ENCODE results near the gene UTP15. TPM values are rescaled to one million over a fixed set of nuclear protein-coding genes. Genes with fewer than 3 reads are reported as not detected.

UTP15 gene
- total RNA-seq, 1 experiment from 2014 or later: 20.0 TPM

- in situ Hi-C loops (cut with HindIII; ENCODE audit: low sequenced_read_pairs): no loop called here
- no peak for DNase-seq (ENCODE audit: low spot score)
Observed at GRCh38 chr5:73615947-73616346, 50.4 kb downstream of the UTP15 start.

DNA sequence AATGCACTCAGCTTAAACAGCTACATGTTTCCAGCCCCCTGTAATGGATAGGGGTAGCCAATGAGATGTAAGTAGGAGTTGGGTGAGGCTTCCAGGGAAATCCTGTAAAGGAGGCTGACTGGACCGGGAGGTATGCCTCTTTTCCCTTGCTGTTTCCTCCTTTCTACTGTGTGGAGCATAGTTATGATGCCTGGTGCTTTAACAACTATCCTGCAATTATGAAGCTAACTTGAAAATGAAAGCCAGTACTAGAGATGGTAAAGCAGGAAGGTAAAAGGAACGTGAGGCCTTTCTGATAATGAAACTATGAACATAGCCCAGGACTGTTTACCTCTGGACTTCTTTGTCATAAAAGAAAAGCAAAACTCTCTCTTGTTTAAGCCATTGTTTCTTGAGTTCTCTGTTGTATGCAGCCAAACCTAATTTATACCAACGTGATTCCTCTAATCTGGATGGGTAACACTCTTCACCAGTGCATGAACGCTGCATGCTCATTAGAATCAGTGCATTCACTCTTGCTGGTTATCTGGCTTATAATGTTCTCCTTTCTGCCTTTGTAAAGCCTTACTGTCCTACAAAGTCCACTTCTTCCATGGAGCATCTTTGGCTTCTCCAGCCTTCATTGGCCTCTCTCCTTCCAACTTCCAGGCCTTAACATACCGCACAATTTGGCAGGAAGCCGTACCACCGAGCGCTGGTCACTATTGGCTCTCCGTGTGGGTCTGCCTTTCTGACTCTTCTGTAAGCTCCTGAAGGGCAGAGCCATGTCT lies 52.2 kb downstream of the UTP15 start:
- in situ Hi-C loops (cut with HindIII; ENCODE audit: low sequenced_read_pairs): no loop called here
- DNase-seq (ENCODE audit: low spot score): no peak

GRCh38 chr5:73619606-73620333 lies 54.2 kb downstream of the UTP15 start:
- DNase-seq (ENCODE audit: low spot score): no peak
- in situ Hi-C loops (cut with HindIII; ENCODE audit: low sequenced_read_pairs): no loop called here

DNA sequence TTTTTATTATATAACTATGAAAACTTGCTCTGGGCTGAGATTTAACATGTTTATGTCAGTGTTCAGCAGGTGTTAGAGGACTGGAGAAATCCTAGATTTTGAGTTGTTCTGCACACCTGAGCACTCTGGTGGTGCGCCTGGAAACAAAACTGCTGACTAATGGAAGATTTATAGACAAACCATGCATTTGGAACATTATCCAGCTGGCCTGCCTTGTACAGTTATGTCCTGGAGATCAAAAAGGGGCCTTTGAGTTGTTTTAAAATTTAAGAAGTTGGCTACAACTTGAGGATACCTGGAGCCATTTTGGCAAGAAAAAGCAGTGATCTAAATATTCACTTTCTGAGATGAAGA lies 54.8 kb downstream of the UTP15 start:
- in situ Hi-C loops (cut with HindIII; ENCODE audit: low sequenced_read_pairs): no loop called here
- no peak for DNase-seq (ENCODE audit: low spot score)

DNA sequence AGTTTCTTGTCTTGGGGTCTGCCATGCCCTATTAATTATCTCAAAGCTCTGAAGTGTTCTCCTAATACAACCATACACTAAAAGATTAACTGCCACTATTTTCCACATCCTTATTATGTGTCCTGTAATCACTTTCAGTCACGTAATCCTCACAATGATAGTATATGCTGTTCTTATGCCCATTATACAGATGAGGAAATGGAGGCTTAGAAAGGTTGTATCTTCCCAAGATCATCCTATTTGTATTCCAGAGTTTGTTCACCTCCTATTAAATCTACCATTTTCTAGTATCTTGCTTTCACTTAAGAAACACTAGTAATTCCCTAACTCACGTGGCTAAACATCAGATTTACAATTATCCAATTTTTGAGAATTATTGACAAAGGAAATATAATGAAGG lies 57.5 kb downstream of the UTP15 start:
- no peak for DNase-seq (ENCODE audit: low spot score)
- in situ Hi-C loops (cut with HindIII; ENCODE audit: low sequenced_read_pairs): no loop called here

- DNase-seq (ENCODE audit: low spot score): no peak
- in situ Hi-C loops (cut with HindIII; ENCODE audit: low sequenced_read_pairs): no loop called here
Observed at GRCh38 chr5:73623901-73624404, 58.4 kb downstream of the UTP15 start.

- in situ Hi-C loops (cut with HindIII; ENCODE audit: low sequenced_read_pairs): no loop called here
- no peak for DNase-seq (ENCODE audit: low spot score)
Observed at GRCh38 chr5:73624888-73625287, 59.3 kb downstream of the UTP15 start.

GRCh38 chr5:73625372-73625943 lies 59.9 kb downstream of the UTP15 start:
- in situ Hi-C loops (cut with HindIII; ENCODE audit: low sequenced_read_pairs): no loop called here
- peak; percentile 5 for DNase-seq (ENCODE audit: low spot score)

- DNase-seq (ENCODE audit: low spot score): peak; percentile 8
- in situ Hi-C loops (cut with HindIII; ENCODE audit: low sequenced_read_pairs): no loop called here
Observed at GRCh38 chr5:73625944-73626811, 60.6 kb downstream of the UTP15 start, which contains the start of gene ARHGEF28. ARHGEF28 (plus strand) TSS chr5:73626196; CDS start chr5:73684852, 58,656 bp downstream.

DNA sequence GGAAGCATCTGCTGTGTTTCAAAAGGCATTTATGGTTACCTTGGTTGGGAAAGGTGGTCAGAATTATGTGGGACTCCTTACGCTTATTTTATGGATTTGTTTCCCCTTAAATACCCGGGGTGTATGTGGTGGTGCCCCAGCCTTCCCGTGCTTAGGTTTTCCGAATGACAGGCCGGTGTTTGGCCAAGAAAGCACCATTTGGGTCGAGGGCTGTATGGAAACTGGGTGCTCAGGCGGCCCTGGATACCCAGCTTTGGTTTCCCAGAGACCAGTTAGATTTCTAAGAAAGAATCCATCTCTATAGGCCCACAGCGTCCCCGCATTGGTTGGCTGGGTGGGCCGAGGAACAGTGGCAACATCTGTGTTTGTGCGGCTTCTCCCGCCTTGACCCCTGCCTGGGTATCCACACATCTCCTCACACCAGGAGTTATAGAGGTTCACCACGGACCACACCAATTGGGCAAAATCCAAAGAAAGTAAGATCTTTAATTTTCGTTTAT lies 61.3 kb downstream of the UTP15 start:
- DNase-seq (ENCODE audit: low spot score): no peak
- in situ Hi-C loops (cut with HindIII; ENCODE audit: low sequenced_read_pairs): no loop called here

GRCh38 chr5:73629456-73629855 lies 63.9 kb downstream of the UTP15 start:
- in situ Hi-C loops (cut with HindIII; ENCODE audit: low sequenced_read_pairs): no loop called here
- DNase-seq (ENCODE audit: low spot score): no peak

GRCh38 chr5:73630765-73631164 lies 65.2 kb downstream of the UTP15 start:
- DNase-seq (ENCODE audit: low spot score): no peak
- in situ Hi-C loops (cut with HindIII; ENCODE audit: low sequenced_read_pairs): no loop called here

GRCh38 chr5:73631500-73631899 lies 66.0 kb downstream of the UTP15 start:
- in situ Hi-C loops (cut with HindIII; ENCODE audit: low sequenced_read_pairs): no loop called here
- no peak for DNase-seq (ENCODE audit: low spot score)

Other genes with a start within 250 kb of the UTP15 start
- 11.3 and 11.8 TPM in 2 replicates for gene FOXD1, start 117.0 kb upstream of the UTP15 start, total RNA-seq (2014; rRNA removed; shearing (Covaris generic))
- gene BTF3, start 67.3 kb upstream of the UTP15 start, total RNA-seq (2014; rRNA removed; shearing (Covaris generic)): 310 and 326 TPM in 2 replicates
- 21.8 and 26.2 TPM in 2 replicates for gene ANKRA2, start 104 bp upstream of the UTP15 start, total RNA-seq (2014; rRNA removed; shearing (Covaris generic))
- gene ARHGEF28, start 60.5 kb downstream of the UTP15 start, total RNA-seq (2014; rRNA removed; shearing (Covaris generic)): 0.03 and 0.98 TPM in 2 replicates

Measured in G401 (cell line).